ENCODE measurements around the gene KRT20. TPM values are rescaled to one million over a fixed set of nuclear protein-coding genes. Genes with fewer than 3 reads are reported as not detected.
A peak's percentile ranks its signal among the peaks of the same experiment; 100 is the strongest.

KRT20 gene
- total and polyA plus RNA-seq, 2 of the 4 experiments (the other 2 are of a cell fraction): not detected

GRCh38 chr17:40862985-40863733, 21.9 kb downstream of the KRT20 start (continued):
- no peak for TF ChIP-seq MAFK (IDR thresholded peaks at IDR 0.05; ENCODE audit: low read depth, low read length)

GRCh38 chr17:40859536-40859935, 25.5 kb downstream of the KRT20 start:
- no peak overlapping the region for H2BK15ac ChIP-seq (ENCODE audit: low read depth, low read length)
- H3K36me3 ChIP-seq (ENCODE audit: control insufficient read depth, insufficient read depth, low read length): no peaks in the 10 kb centered on the region
- H3K18ac ChIP-seq (ENCODE audit: low read depth, low read length): no peak overlapping the region
- DNase-seq: peak; percentile 8
- H3K9me1 ChIP-seq (ENCODE audit: insufficient read depth, low read length): no peaks in the 10 kb centered on the region
- no peak overlapping the region for H2BK5ac ChIP-seq (ENCODE audit: low read depth, low read length, poor library complexity, severe bottlenecking)
- no peak overlapping the region for H2BK120ac ChIP-seq (ENCODE audit: low read depth, low read length)
- no peak overlapping the region for H4K91ac ChIP-seq (ENCODE audit: insufficient read depth, low read depth, low read length)
- BruUV-seq (replicated peaks): no TSS peak
- no peak for ATAC-seq (ENCODE audit: low read depth)
- H3K27ac ChIP-seq (ENCODE audit: insufficient read depth, low read length): no peak overlapping the region
- in situ Hi-C loops (cut with MboI; ENCODE audit: low sequenced_read_pairs) (loop anchor here (5.0 kb wide), 2 partner anchors 43 to 803 kb away; no protein-coding TSS in a partner anchor), dilution Hi-C loops (cut with HindIII; ENCODE audit: low sequenced_read_pairs, unreplicated experiment) (no loop called here), intact Hi-C loops (cut with micrococcal nuclease) (no loop called here)
- no peaks in the 10 kb centered on the region for H3K9me3 ChIP-seq (ENCODE audit: control insufficient read depth, insufficient read depth, low read length)
- H3K27me3 ChIP-seq (ENCODE audit: control insufficient read depth, insufficient read depth, low read length): no peaks in the 10 kb centered on the region
- no peak overlapping the region for H4K5ac ChIP-seq (ENCODE audit: low read depth, low read length)
- no peak overlapping the region for H3K14ac ChIP-seq (replicated peaks; ENCODE audit: low read depth, low read length)
- no peaks in the 10 kb centered on the region for H3K79me1 ChIP-seq (ENCODE audit: low read depth in 1 of 2, low read length in 2 of 2)
- WGBS, 2 experiments (ENCODE audit: extremely low coverage in 2 of 2, insufficient read length in 1 of 2): no CpG with 5 or more reads among the region's 2 CpGs
- POLR2A ChIA-PET (ENCODE audit: unreplicated experiment): no interaction called here
- no peak overlapping the region for H2AK5ac ChIP-seq (ENCODE audit: low read depth, low read length)
- H4K8ac ChIP-seq (ENCODE audit: low read depth in 2 of 2, low read length in 2 of 2): no peak overlapping the region
- H2BK20ac ChIP-seq (ENCODE audit: low read depth, low read length): no peak overlapping the region
- H2AK9ac ChIP-seq (replicated peaks; ENCODE audit: low read depth, low read length, poor library complexity): no peak overlapping the region
- no peak overlapping the region for H3K56ac ChIP-seq (ENCODE audit: extremely low read depth, insufficient read depth, low read length)
- no peak overlapping the region for H3K4me3 ChIP-seq (ENCODE audit: insufficient read depth, low read depth, low read length)
- H3K23ac ChIP-seq (ENCODE audit: low read depth, low read length): no peak overlapping the region
- peaks cover 6% of the 10 kb centered on the region for H3K4me1 ChIP-seq (ENCODE audit: control insufficient read depth, insufficient read depth, low read length)
- no peak overlapping the region for H3K4me2 ChIP-seq (ENCODE audit: low read depth, low read length)
- no peak overlapping the region for H2AFZ ChIP-seq (replicated peaks; ENCODE audit: low read length, poor library complexity)
- H4K20me1 ChIP-seq (ENCODE audit: insufficient read depth, low read length): no peaks in the 10 kb centered on the region
- no peak overlapping the region for H3K9ac ChIP-seq (ENCODE audit: low read depth, low read length)
- H3K4ac ChIP-seq (ENCODE audit: low read depth, low read length): no peak overlapping the region
- CTCF ChIA-PET: interaction anchor here (1.5 kb wide), 1 partner anchor 789 kb away, joined by 4 read pairs; no protein-coding TSS in a partner anchor
- TF ChIP-seq, protein P1, sequence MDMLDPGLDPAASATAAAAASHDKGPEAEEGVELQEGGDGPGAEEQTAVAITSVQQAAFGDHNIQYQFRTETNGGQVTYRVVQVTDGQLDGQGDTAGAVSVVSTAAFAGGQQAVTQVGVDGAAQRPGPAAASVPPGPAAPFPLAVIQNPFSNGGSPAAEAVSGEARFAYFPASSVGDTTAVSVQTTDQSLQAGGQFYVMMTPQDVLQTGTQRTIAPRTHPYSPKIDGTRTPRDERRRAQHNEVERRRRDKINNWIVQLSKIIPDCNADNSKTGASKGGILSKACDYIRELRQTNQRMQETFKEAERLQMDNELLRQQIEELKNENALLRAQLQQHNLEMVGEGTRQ (IDR thresholded peaks at IDR 0.05; ENCODE audit: low read depth, low read length): no peak
- TF ChIP-seq POLR2A (IDR thresholded peaks at IDR 0.05; ENCODE audit: low read depth, low read length) (no peak), NFE2L2 (IDR thresholded peaks at IDR 0.05; ENCODE audit: low read depth, low read length) (no peak), CHD1 (IDR thresholded peaks at IDR 0.05; ENCODE audit: low read depth, low read length) (no peak), FOS (IDR thresholded peaks at IDR 0.05; ENCODE audit: low read depth, low read length) (no peak), RCOR1 (IDR thresholded peaks at IDR 0.05; ENCODE audit: insufficient replicate concordance, low read length) (no peak), RFX5 (IDR thresholded peaks at IDR 0.05; ENCODE audit: low read depth, low read length) (no peak), CEBPB (IDR thresholded peaks at IDR 0.05; ENCODE audit: low read depth, low read length) (no peak), RAD21 (IDR thresholded peaks at IDR 0.05; ENCODE audit: low read length) (no peak), BHLHE40 (IDR thresholded peaks at IDR 0.05; ENCODE audit: low read depth, low read length) (no peak), MAZ (IDR thresholded peaks at IDR 0.05; ENCODE audit: borderline replicate concordance, low read depth, low read length) (no peak)
- TF ChIP-seq, protein P2, sequence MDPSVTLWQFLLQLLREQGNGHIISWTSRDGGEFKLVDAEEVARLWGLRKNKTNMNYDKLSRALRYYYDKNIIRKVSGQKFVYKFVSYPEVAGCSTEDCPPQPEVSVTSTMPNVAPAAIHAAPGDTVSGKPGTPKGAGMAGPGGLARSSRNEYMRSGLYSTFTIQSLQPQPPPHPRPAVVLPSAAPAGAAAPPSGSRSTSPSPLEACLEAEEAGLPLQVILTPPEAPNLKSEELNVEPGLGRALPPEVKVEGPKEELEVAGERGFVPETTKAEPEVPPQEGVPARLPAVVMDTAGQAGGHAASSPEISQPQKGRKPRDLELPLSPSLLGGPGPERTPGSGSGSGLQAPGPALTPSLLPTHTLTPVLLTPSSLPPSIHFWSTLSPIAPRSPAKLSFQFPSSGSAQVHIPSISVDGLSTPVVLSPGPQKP (IDR thresholded peaks at IDR 0.05; ENCODE audit: borderline replicate concordance, low read depth, low read length): no peak
- TF ChIP-seq, protein P3, sequence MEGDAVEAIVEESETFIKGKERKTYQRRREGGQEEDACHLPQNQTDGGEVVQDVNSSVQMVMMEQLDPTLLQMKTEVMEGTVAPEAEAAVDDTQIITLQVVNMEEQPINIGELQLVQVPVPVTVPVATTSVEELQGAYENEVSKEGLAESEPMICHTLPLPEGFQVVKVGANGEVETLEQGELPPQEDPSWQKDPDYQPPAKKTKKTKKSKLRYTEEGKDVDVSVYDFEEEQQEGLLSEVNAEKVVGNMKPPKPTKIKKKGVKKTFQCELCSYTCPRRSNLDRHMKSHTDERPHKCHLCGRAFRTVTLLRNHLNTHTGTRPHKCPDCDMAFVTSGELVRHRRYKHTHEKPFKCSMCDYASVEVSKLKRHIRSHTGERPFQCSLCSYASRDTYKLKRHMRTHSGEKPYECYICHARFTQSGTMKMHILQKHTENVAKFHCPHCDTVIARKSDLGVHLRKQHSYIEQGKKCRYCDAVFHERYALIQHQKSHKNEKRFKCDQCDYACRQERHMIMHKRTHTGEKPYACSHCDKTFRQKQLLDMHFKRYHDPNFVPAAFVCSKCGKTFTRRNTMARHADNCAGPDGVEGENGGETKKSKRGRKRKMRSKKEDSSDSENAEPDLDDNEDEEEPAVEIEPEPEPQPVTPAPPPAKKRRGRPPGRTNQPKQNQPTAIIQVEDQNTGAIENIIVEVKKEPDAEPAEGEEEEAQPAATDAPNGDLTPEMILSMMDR (conservative IDR thresholded peaks at IDR 0.05; ENCODE audit: low read depth, low read length): no peak
